ENCODE data around the gene GNA15.

GRCh38 chr19:3208317-3209207, 72.7 kb downstream of the GNA15 start:
- TF ChIP-seq IRF2 (CRISPR knock-in tag; IDR thresholded peaks at IDR 0.05; ENCODE audit: borderline replicate concordance, low read depth) (no peak), CREB1 (CRISPR knock-in tag; IDR thresholded peaks at IDR 0.05) (no peak), ELF4 (CRISPR knock-in tag; IDR thresholded peaks at IDR 0.05; ENCODE audit: low read depth) (no peak), ZNF138 (CRISPR knock-in tag; conservative IDR thresholded peaks at IDR 0.05) (no peak), SMAD3 (CRISPR knock-in tag; IDR thresholded peaks at IDR 0.05; ENCODE audit: borderline replicate concordance) (no peak), TEAD4 (CRISPR knock-in tag; IDR thresholded peaks at IDR 0.05) (no peak), CBFB (CRISPR knock-in tag; IDR thresholded peaks at IDR 0.05; ENCODE audit: low read depth) (no peak)
- TF ChIP-seq, protein P1, sequence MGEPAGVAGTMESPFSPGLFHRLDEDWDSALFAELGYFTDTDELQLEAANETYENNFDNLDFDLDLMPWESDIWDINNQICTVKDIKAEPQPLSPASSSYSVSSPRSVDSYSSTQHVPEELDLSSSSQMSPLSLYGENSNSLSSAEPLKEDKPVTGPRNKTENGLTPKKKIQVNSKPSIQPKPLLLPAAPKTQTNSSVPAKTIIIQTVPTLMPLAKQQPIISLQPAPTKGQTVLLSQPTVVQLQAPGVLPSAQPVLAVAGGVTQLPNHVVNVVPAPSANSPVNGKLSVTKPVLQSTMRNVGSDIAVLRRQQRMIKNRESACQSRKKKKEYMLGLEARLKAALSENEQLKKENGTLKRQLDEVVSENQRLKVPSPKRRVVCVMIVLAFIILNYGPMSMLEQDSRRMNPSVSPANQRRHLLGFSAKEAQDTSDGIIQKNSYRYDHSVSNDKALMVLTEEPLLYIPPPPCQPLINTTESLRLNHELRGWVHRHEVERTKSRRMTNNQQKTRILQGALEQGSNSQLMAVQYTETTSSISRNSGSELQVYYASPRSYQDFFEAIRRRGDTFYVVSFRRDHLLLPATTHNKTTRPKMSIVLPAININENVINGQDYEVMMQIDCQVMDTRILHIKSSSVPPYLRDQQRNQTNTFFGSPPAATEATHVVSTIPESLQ (CRISPR knock-in tag; IDR thresholded peaks at IDR 0.05), result no peak
- TF ChIP-seq, protein P2, sequence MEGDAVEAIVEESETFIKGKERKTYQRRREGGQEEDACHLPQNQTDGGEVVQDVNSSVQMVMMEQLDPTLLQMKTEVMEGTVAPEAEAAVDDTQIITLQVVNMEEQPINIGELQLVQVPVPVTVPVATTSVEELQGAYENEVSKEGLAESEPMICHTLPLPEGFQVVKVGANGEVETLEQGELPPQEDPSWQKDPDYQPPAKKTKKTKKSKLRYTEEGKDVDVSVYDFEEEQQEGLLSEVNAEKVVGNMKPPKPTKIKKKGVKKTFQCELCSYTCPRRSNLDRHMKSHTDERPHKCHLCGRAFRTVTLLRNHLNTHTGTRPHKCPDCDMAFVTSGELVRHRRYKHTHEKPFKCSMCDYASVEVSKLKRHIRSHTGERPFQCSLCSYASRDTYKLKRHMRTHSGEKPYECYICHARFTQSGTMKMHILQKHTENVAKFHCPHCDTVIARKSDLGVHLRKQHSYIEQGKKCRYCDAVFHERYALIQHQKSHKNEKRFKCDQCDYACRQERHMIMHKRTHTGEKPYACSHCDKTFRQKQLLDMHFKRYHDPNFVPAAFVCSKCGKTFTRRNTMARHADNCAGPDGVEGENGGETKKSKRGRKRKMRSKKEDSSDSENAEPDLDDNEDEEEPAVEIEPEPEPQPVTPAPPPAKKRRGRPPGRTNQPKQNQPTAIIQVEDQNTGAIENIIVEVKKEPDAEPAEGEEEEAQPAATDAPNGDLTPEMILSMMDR (IDR thresholded peaks at IDR 0.05), result no peak
- TF ChIP-seq, protein P3, sequence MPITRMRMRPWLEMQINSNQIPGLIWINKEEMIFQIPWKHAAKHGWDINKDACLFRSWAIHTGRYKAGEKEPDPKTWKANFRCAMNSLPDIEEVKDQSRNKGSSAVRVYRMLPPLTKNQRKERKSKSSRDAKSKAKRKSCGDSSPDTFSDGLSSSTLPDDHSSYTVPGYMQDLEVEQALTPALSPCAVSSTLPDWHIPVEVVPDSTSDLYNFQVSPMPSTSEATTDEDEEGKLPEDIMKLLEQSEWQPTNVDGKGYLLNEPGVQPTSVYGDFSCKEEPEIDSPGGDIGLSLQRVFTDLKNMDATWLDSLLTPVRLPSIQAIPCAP (CRISPR knock-in tag; IDR thresholded peaks at IDR 0.05), result no peak
- TF ChIP-seq, protein P4, sequence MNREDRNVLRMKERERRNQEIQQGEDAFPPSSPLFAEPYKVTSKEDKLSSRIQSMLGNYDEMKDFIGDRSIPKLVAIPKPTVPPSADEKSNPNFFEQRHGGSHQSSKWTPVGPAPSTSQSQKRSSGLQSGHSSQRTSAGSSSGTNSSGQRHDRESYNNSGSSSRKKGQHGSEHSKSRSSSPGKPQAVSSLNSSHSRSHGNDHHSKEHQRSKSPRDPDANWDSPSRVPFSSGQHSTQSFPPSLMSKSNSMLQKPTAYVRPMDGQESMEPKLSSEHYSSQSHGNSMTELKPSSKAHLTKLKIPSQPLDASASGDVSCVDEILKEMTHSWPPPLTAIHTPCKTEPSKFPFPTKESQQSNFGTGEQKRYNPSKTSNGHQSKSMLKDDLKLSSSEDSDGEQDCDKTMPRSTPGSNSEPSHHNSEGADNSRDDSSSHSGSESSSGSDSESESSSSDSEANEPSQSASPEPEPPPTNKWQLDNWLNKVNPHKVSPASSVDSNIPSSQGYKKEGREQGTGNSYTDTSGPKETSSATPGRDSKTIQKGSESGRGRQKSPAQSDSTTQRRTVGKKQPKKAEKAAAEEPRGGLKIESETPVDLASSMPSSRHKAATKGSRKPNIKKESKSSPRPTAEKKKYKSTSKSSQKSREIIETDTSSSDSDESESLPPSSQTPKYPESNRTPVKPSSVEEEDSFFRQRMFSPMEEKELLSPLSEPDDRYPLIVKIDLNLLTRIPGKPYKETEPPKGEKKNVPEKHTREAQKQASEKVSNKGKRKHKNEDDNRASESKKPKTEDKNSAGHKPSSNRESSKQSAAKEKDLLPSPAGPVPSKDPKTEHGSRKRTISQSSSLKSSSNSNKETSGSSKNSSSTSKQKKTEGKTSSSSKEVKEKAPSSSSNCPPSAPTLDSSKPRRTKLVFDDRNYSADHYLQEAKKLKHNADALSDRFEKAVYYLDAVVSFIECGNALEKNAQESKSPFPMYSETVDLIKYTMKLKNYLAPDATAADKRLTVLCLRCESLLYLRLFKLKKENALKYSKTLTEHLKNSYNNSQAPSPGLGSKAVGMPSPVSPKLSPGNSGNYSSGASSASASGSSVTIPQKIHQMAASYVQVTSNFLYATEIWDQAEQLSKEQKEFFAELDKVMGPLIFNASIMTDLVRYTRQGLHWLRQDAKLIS (CRISPR knock-in tag; IDR thresholded peaks at IDR 0.05; ENCODE audit: borderline replicate concordance), result no peak
- TF ChIP-seq, protein P5, sequence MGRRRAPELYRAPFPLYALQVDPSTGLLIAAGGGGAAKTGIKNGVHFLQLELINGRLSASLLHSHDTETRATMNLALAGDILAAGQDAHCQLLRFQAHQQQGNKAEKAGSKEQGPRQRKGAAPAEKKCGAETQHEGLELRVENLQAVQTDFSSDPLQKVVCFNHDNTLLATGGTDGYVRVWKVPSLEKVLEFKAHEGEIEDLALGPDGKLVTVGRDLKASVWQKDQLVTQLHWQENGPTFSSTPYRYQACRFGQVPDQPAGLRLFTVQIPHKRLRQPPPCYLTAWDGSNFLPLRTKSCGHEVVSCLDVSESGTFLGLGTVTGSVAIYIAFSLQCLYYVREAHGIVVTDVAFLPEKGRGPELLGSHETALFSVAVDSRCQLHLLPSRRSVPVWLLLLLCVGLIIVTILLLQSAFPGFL (CRISPR knock-in tag; IDR thresholded peaks at IDR 0.05; ENCODE audit: borderline replicate concordance), result no peak

Measured in WTC11 (cell line).